ENCODE data around the gene EIF3I.

DNA sequence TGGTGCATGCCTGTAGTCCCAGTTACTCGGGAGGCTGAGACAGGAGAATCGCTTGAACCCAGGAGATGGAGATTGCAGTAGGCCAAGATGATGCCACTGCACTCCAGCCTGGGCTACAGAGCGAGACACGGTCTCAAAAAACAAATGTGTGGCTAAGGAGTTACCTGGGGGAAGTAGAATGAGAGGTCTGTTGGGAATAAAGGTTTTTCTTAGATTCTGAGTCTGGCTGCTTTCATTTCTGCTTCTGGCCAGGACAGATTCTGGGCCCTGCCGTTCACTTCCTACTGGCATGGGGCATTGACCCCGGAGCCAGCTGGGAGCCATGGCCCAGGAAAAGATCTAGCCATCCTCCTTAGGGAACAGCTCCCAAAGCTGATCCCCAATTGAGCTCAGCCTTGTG, 13.7 kb upstream of the EIF3I start:
- no peak for TF ChIP-seq POLR2A (IDR thresholded peaks at IDR 0.05)
- TF ChIP-seq, protein P1, sequence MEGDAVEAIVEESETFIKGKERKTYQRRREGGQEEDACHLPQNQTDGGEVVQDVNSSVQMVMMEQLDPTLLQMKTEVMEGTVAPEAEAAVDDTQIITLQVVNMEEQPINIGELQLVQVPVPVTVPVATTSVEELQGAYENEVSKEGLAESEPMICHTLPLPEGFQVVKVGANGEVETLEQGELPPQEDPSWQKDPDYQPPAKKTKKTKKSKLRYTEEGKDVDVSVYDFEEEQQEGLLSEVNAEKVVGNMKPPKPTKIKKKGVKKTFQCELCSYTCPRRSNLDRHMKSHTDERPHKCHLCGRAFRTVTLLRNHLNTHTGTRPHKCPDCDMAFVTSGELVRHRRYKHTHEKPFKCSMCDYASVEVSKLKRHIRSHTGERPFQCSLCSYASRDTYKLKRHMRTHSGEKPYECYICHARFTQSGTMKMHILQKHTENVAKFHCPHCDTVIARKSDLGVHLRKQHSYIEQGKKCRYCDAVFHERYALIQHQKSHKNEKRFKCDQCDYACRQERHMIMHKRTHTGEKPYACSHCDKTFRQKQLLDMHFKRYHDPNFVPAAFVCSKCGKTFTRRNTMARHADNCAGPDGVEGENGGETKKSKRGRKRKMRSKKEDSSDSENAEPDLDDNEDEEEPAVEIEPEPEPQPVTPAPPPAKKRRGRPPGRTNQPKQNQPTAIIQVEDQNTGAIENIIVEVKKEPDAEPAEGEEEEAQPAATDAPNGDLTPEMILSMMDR (IDR thresholded peaks at IDR 0.05): no peak
- TF ChIP-seq EP300 (IDR thresholded peaks at IDR 0.05; ENCODE audit: low read depth): no peak
